H1 (cell line): ENCODE results near the gene PLAA. TPM values are rescaled to one million over a fixed set of nuclear protein-coding genes. Genes with fewer than 3 reads are reported as not detected.

Source experiments
- CHD7 ChIP-seq: fragments of 300-600 bp; sonication (generic); IDR thresholded peaks from 2 replicates; pipeline ENCODE4 v1.7.1; 2012; ENCODE audit warnings: low read length, moderate library complexity, mild to moderate bottlenecking, inconsistent platforms; ENCODE audit not compliant: insufficient replicate concordance
- polyA plus RNA-seq, 7 experiments: library from polyadenylated mRNA; depleted of rRNA in 3 of 7; stranded (reverse) in 5 of 7; unstranded in 2 of 7; fragments of >200 nt in 5 of 7; fragments of 200-250 nt in 2 of 7; gene quantifications; 1 replicate in 5 of 7; 2 replicates in 1 of 7; 4 replicates in 1 of 7; pipeline versions ENCODE4 v1.2.1 to v1.2.3, GENCODE V29; 2011 to 2013; ENCODE audit warnings: missing spikeins in 2 of 7, mixed read lengths in 2 of 7
- total RNA-seq: library from RNA; stranded (reverse); fragmentation: NEBNext Ultra II Directional; extraction: Animal tissue kit (Norgen Biotek cat#: 25700); gene quantifications from 2 replicates; pipeline ENCODE4 v1.2.1, GENCODE V29; 2021

The PLAA gene
- total and polyA plus RNA-seq, 2 of the 8 experiments (the other 6 are each of a cell fraction or from before 2014, with no cell fraction given) = 19.2 to 64.2 TPM

DNA sequence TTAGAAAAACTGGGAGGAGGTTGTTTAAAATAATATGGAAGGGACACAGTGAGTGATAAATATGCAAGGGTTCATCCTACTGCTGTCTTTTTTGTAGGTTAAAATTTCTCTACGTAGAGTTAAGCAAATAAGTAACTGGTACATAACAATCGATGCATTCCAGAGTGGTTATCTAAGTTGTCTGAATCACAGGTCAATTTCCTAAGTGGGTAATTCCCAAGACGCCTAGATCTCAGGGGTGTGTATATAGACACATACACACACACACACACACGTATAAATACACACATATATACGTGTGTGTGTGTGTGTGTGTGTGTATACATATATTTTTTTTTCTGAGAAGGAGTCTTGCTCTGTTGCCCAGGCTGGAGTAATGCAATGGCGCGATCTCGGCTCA is 76.8 kb downstream of the PLAA start (continued):
- TF ChIP-seq CHD7 = no peak
